Right renal cortex interstitium (tissue), 3 donors: ENCODE results near the gene TMC2. TPM values are rescaled to one million over a fixed set of nuclear protein-coding genes. Genes with fewer than 3 reads are reported as not detected.

ENCODE experiments used
- DNase-seq, 3 donors: peaks; one replicate each; pipeline ENCODE4 v3.0.0-alpha.2; 2013; ENCODE audit warnings: low read depth in 3 of 3, low spot score in 2 of 3
- polyA plus RNA-seq, 3 donors: library from polyadenylated mRNA; unstranded; fragments of 120-200 nt; gene quantifications; one replicate each; pipeline ENCODE4 v1.2.1, GENCODE V29; 2013; ENCODE audit not compliant: insufficient read length in 3 of 3

TMC2 gene
- polyA plus RNA-seq, 3 donors: 0.10 to 0.18 (median 0.11) TPM

- no peak for DNase-seq
Observed at GRCh38 chr20:2576317-2576727, 39.9 kb downstream of the TMC2 start.

GRCh38 chr20:2578475-2579192 lies 42.3 kb downstream of the TMC2 start:
- DNase-seq: no peak

- no peak for DNase-seq
Observed at GRCh38 chr20:2585811-2586210, 49.4 kb downstream of the TMC2 start.

- no peak for DNase-seq
Observed at GRCh38 chr20:2593756-2594155, 57.4 kb downstream of the TMC2 start.

GRCh38 chr20:2595076-2595475 lies 58.7 kb downstream of the TMC2 start:
- no peak for DNase-seq

- no peak for DNase-seq
Observed at GRCh38 chr20:2596673-2597279, 60.4 kb downstream of the TMC2 start.

- peak in 2 of 3 donors; percentile 7 to 15 for DNase-seq
Observed at GRCh38 chr20:2599288-2600006, 63.1 kb downstream of the TMC2 start.

- DNase-seq: no peak
Observed at GRCh38 chr20:2602046-2602735, 65.8 kb downstream of the TMC2 start.

- no peak for DNase-seq
Observed at GRCh38 chr20:2602746-2603145, 66.4 kb downstream of the TMC2 start.

GRCh38 chr20:2603816-2604505 lies 67.6 kb downstream of the TMC2 start:
- no peak for DNase-seq

GRCh38 chr20:2604506-2604835 lies 68.1 kb downstream of the TMC2 start:
- no peak for DNase-seq

GRCh38 chr20:2606507-2607006 lies 70.2 kb downstream of the TMC2 start:
- DNase-seq: no peak

GRCh38 chr20:2610326-2610725 lies 74.0 kb downstream of the TMC2 start:
- no peak for DNase-seq

GRCh38 chr20:2610941-2611720 lies 74.8 kb downstream of the TMC2 start:
- no peak for DNase-seq

- DNase-seq: no peak
Observed at GRCh38 chr20:2612073-2612472, 75.7 kb downstream of the TMC2 start.

- no peak for DNase-seq
Observed at GRCh38 chr20:2616634-2617033, 80.3 kb downstream of the TMC2 start.

- no peak for DNase-seq
Observed at GRCh38 chr20:2617099-2617714, 80.8 kb downstream of the TMC2 start.

- DNase-seq: no peak
Observed at GRCh38 chr20:2618815-2619214, 82.4 kb downstream of the TMC2 start.

GRCh38 chr20:2619337-2619736 lies 83.0 kb downstream of the TMC2 start:
- DNase-seq: no peak
